HCT116 (cell line): ENCODE data around the gene FAM177B.

ENCODE experiments used
- CTCF ChIP-seq, 3 experiments: fragments of 200-600 bp in 1 of 3; sonication (generic) in 1 of 3; IDR thresholded peaks in 2 of 3; conservative IDR thresholded peaks in 1 of 3; 2 replicates each; pipeline ENCODE4 v1.5.1; 2012 to 2017; ENCODE audit warnings: low read depth in 2 of 3, low read length in 2 of 3, antibody characterized with exemption in 1 of 3, borderline replicate concordance in 1 of 3, control low read depth in 1 of 3, mild to moderate bottlenecking in 1 of 3, mixed read lengths in 1 of 3, mixed run types in 1 of 3, moderate library complexity in 1 of 3; ENCODE audit not compliant: insufficient read depth in 1 of 3
- POLR2A ChIP-seq: IDR thresholded peaks from 2 replicates; pipeline ENCODE4 v1.7.0; 2011; ENCODE audit warnings: borderline replicate concordance; ENCODE audit not compliant: insufficient read depth, insufficient read length; ENCODE audit errors: extremely low read depth
- YY1 ChIP-seq: IDR thresholded peaks from 2 replicates; pipeline ENCODE4 v1.6.1; 2011; ENCODE audit warnings: low read length, low read depth, moderate library complexity, mild to moderate bottlenecking; ENCODE audit not compliant: insufficient replicate concordance; ENCODE audit errors: extremely low read depth

- TF ChIP-seq YY1 (no peak), POLR2A (no peak), CTCF (IDR thresholded peaks at IDR 0.05 in 2 of 3, conservative IDR thresholded peaks at IDR 0.05 in 1 of 3; ENCODE audit: borderline replicate concordance in 1 of 3, insufficient read depth in 1 of 3, low read depth in 2 of 3, low read length in 2 of 3) (no peak)
These were observed 46.0 kb downstream of the FAM177B start for GRCh38 chr1:222783051-222783450.
